ENCODE data around the gene ARHGAP6.

Gene ARHGAP6

DNA sequence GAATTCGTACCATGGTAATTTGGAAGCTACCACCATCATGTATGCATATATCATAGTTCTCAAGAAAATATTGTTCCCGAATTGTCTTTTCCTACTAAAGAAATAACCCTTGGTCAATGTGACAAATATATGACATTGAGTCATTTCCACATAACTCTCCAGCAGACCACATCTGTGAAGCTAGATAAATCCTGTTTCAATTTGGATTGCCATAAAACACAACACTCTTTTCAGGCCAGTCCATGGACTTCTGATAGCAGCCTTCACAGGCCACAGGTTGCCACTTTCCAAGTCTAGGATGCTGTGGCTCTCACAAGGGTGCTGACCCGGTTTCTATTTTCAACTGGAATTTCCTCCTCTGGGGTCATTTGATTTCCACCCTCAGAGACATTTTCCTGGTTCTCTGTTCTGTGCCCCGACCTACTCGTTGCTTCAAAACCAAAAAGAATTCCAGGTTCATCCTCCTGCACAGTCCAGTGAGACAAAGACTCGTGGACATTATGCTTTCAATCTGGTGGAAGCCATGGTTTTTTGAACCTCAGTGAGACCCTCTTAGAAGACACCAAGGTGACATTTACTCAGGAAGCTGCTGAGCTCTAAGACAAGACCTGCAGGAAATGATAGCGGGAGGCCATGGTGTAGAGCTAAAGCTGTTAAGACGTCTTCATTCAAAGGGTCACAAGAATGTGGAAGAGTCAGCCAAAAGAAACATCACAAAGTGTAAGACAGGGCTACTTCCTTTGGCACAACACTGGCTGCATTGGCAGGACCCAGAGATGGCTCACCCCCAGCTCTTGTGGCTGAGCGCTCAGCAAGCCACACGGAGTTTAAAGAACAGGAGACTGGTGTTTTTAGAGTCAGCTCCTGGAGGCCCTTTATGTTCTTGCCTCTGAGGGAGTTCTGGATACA, 252.8 kb downstream of the ARHGAP6 start:
- TF ChIP-seq, protein P1, sequence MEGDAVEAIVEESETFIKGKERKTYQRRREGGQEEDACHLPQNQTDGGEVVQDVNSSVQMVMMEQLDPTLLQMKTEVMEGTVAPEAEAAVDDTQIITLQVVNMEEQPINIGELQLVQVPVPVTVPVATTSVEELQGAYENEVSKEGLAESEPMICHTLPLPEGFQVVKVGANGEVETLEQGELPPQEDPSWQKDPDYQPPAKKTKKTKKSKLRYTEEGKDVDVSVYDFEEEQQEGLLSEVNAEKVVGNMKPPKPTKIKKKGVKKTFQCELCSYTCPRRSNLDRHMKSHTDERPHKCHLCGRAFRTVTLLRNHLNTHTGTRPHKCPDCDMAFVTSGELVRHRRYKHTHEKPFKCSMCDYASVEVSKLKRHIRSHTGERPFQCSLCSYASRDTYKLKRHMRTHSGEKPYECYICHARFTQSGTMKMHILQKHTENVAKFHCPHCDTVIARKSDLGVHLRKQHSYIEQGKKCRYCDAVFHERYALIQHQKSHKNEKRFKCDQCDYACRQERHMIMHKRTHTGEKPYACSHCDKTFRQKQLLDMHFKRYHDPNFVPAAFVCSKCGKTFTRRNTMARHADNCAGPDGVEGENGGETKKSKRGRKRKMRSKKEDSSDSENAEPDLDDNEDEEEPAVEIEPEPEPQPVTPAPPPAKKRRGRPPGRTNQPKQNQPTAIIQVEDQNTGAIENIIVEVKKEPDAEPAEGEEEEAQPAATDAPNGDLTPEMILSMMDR (IDR thresholded peaks at IDR 0.05): no peak

DNA sequence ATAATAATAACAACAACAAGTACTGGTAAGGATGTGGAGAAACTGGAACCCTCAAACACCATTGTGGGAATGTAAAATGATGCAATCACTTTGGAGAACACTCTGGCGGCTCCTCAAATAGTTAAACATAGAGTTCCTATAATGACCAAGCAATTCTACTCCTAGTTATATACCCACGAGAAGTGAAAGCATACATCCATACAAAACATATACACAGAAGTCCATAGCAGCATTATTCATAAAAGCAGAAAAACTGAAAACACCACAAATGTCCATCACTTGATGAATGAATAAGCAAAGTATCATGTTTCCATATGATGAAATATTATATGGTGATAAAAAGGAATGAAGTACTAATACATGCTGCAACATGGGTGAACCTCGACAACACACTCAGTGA, 255.8 kb downstream of the ARHGAP6 start:
- TF ChIP-seq, protein P1 (IDR thresholded peaks at IDR 0.05): no peak

DNA sequence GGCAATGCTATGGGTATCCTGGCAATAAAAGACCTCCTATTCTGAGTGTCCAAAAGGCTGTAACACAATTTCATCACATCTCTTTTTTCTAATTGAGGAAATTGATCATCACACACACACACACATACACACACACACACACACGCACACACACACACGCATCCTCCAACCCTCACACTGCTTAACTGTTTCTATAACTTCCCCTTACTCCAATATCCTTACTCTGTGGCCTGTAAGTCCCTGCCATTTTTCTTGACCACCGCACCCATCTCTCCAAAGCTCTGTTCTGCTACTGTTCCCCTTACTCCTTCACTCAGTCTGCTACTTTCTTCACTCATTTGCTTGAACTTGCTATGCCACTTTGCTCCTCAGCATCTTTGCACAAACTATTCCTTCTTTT, 256.9 kb downstream of the ARHGAP6 start:
- TF ChIP-seq, protein P1 (IDR thresholded peaks at IDR 0.05): no peak

DNA sequence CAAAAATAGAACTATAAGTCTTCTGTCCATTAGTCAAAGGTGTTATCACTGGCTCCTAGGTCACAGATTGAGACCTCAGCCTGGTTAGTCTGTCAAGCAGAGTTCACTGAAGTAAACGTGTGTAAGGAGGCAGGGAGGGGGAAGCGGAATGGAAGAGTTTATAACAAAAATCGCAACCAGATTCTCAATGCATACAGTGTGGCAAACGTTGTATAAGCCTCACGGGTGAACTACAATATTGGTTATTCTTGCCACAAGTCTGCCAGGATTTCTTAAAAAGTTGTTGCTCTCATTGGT, 257.7 kb downstream of the ARHGAP6 start:
- TF ChIP-seq, protein P1 (IDR thresholded peaks at IDR 0.05): no peak

DNA sequence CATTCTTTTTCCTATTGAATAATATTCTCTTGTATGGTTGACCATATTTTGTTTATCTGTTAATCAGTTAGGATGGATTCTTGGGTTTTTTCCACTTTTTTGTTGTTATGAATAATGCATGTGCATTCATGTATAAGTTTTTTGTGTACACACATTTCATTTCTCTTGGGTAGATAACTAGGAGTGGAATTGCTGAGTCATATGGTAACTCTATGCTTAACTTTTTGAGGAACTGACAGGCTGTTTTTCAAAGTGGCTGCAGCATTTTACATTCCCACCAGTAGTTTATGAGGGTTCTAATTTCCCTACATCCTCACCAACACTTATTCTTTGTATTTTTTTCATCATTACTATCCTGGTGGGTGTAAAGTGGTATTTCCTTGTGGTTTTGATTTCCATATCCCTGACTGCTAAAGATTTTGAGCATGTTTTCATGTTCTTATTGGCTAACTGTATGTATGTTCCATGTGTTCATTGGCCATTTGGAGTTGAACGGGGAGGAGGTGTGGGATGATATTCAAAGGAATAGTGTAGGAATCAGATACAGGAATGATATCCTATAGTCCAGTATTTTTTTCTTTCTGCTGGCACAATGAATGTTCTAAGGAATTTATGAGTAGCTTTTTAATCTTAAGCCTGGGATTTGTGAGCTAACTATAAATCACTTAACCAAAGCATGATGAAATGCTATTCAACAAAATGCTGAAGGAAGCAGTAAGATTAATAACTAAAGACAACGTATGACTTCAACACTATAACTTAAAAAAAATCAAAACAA, 258.2 kb downstream of the ARHGAP6 start:
- TF ChIP-seq, protein P1 (IDR thresholded peaks at IDR 0.05): no peak

DNA sequence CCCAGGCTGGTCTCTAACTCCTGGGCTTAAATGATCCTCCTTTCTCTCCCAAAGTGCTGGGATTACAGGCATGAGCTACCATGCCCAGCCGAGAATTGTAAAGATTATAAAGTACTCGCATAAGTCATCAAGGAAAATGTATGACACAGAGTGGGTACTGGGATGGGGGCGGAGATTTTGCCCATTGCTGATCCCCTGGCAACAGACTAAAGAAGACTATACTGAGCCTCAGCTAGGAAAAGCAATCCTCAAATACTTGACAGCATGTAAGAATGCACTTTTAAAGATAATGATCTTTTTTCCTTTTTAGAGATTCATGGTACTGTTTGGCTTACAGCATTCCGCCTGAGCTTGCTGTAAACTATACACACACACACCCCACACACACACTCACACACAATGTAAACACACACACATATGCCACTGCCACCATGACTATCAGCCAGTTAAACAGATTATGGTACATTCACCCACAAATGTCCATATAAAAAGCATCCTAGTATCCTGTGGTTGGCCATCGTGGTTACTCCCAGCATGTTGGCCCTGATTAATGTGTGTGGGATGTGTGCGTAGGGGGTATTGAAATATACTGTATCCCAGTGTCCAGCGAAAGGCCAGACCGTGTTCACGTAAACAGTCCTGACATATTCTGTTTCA, 259.5 kb downstream of the ARHGAP6 start:
- TF ChIP-seq, protein P1 (IDR thresholded peaks at IDR 0.05): no peak

DNA sequence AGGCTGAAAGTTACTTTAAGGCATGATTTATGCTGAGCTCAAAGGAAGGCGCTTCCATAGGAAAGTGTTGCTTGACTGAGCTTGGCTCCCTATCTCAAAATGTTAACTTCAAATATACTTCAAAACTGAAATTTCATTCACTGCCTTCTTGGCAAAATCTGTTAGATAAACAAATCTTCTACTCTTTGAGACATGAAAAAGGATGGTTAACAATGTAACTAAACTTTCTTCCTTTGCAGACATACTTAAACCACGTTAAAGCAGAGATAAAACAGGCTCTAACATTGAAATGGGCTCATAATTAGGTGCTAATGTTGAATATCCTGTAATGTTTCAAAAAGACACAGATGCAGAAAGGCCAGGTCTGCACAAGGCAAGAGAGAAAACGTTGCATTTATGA, 262.1 kb downstream of the ARHGAP6 start:
- TF ChIP-seq, protein P1 (IDR thresholded peaks at IDR 0.05): no peak
